Measurements from ENCODE around the gene NDUFAB1.

GRCh38 chr16:23624092-23624491, 28.0 kb upstream of the NDUFAB1 start:
- no peak for TF ChIP-seq POLR2AphosphoS5 (IDR thresholded peaks at IDR 0.05; ENCODE audit: low read depth, low read length)
- TF ChIP-seq ZFX (CRISPR knock-in tag; IDR thresholded peaks at IDR 0.05; ENCODE audit: low read depth), result no peak
- TF ChIP-seq, protein P1, sequence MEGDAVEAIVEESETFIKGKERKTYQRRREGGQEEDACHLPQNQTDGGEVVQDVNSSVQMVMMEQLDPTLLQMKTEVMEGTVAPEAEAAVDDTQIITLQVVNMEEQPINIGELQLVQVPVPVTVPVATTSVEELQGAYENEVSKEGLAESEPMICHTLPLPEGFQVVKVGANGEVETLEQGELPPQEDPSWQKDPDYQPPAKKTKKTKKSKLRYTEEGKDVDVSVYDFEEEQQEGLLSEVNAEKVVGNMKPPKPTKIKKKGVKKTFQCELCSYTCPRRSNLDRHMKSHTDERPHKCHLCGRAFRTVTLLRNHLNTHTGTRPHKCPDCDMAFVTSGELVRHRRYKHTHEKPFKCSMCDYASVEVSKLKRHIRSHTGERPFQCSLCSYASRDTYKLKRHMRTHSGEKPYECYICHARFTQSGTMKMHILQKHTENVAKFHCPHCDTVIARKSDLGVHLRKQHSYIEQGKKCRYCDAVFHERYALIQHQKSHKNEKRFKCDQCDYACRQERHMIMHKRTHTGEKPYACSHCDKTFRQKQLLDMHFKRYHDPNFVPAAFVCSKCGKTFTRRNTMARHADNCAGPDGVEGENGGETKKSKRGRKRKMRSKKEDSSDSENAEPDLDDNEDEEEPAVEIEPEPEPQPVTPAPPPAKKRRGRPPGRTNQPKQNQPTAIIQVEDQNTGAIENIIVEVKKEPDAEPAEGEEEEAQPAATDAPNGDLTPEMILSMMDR (CRISPR knock-in tag; IDR thresholded peaks at IDR 0.05), result no peak
- TF ChIP-seq, protein P2, sequence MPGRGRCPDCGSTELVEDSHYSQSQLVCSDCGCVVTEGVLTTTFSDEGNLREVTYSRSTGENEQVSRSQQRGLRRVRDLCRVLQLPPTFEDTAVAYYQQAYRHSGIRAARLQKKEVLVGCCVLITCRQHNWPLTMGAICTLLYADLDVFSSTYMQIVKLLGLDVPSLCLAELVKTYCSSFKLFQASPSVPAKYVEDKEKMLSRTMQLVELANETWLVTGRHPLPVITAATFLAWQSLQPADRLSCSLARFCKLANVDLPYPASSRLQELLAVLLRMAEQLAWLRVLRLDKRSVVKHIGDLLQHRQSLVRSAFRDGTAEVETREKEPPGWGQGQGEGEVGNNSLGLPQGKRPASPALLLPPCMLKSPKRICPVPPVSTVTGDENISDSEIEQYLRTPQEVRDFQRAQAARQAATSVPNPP (CRISPR knock-in tag; IDR thresholded peaks at IDR 0.05), result no peak
- TF ChIP-seq TCF7L2 (IDR thresholded peaks at IDR 0.05; ENCODE audit: low read depth, low read length), result no peak
- TF ChIP-seq ZNF576 (CRISPR knock-in tag; IDR thresholded peaks at IDR 0.05), result no peak
- TF ChIP-seq FOSL2 (CRISPR knock-in tag; IDR thresholded peaks at IDR 0.05), result no peak
- TF ChIP-seq, protein P3, sequence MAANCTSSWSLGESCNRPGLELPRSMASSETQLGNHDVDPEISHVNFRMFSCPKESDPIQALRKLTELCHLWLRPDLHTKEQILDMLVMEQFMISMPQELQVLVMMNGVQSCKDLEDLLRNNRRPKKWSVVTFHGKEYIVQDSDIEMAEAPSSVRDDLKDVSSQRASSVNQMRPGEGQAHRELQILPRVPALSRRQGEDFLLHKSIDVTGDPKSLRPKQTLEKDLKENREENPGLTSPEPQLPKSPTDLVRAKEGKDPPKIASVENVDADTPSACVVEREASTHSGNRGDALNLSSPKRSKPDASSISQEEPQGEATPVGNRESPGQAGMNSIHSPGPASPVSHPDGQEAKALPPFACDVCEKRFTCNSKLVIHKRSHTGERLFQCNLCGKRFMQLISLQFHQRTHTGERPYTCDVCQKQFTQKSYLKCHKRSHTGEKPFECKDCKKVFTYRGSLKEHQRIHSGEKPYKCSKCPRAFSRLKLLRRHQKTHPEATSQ (CRISPR knock-in tag; IDR thresholded peaks at IDR 0.05; ENCODE audit: borderline replicate concordance), result no peak
- no peak for TF ChIP-seq AFF4 (CRISPR knock-in tag; IDR thresholded peaks at IDR 0.05)
- no peak for TF ChIP-seq SMC3 (IDR thresholded peaks at IDR 0.05; ENCODE audit: low read length)

All from HepG2 (cell line).